CD4-positive, alpha-beta T cell (primary cell): Measurements from ENCODE around the gene ZNF91. TPM values are rescaled to one million over a fixed set of nuclear protein-coding genes. Genes with fewer than 3 reads are reported as not detected.
"Not testable (repeated sequence)": the region's sequence is repeated elsewhere in the genome, so short reads cannot be mapped to it uniquely, and the experiment has no call there.

Source experiments
- ATAC-seq: fragments of 200-7000 bp; cut with Tn5 transposase; one replicate; pipeline ENCODE4 v1.10.0; 2022; ENCODE audit warnings: mild to moderate bottlenecking; ENCODE audit not compliant: poor library complexity
- CTCF ChIA-PET: fragments of 350-600 bp; sonication (Branson Sonifier 250); formaldehyde crosslinking; loops from one replicate; lab custom pipeline; 2021; ENCODE audit warnings: antibody characterized with exemption, inconsistent platforms; lab: Charles Lee
- POLR2A ChIA-PET: fragments of 350-600 bp; sonication (Branson Sonifier 250); formaldehyde crosslinking; loops from one replicate; lab custom pipeline; 2021; ENCODE audit warnings: antibody characterized with exemption, inconsistent platforms; lab: Charles Lee
- DNase-seq, 14 experiments: peaks; one replicate each; pipeline ENCODE4 v3.0.0-alpha.2; 2013 to 2020; ENCODE audit warnings: mixed read lengths in 2 of 14
- H3K27ac ChIP-seq, 2 donors: one replicate each; pipeline versions ENCODE4 v1.5.1 to v1.7.0; 2013; ENCODE audit warnings: low read length in 2 of 2, low read depth in 1 of 2, mild to moderate bottlenecking in 1 of 2
- H3K27me3 ChIP-seq, 2 experiments: 1 replicate in 1 of 2; 2 replicates in 1 of 2; pipeline versions ENCODE4 v1.6.1 to v1.7.0; 2013; ENCODE audit warnings: low read length in 2 of 2, control low read depth in 1 of 2, mild to moderate bottlenecking in 1 of 2, moderate library complexity in 1 of 2; ENCODE audit not compliant: insufficient read depth in 2 of 2, control insufficient read depth in 1 of 2
- H3K36me3 ChIP-seq: one replicate; pipeline ENCODE4 v1.6.1; 2013; ENCODE audit warnings: low read length, control low read depth; ENCODE audit not compliant: insufficient read depth
- H3K4me1 ChIP-seq: one replicate; pipeline ENCODE4 v1.6.1; 2013; ENCODE audit warnings: low read length, control low read depth; ENCODE audit not compliant: insufficient read depth
- H3K4me3 ChIP-seq: one replicate; pipeline ENCODE4 v1.5.1; 2013; ENCODE audit warnings: mild to moderate bottlenecking, low read length, moderate library complexity
- H3K9me3 ChIP-seq, 2 experiments: 1 replicate in 1 of 2; 2 replicates in 1 of 2; pipeline versions ENCODE4 v1.6.1 to v1.7.0; 2013; ENCODE audit warnings: low read length in 2 of 2, mild to moderate bottlenecking in 2 of 2, control low read depth in 1 of 2, moderate library complexity in 1 of 2; ENCODE audit not compliant: control insufficient read depth in 1 of 2, insufficient read depth in 1 of 2
- H3K27ac Mint-ChIP-seq: one replicate; pipeline ENCODE4 v1.8.0; 2020; ENCODE audit warnings: mixed read lengths
- H3K27me3 Mint-ChIP-seq: one replicate; pipeline ENCODE4 v1.8.0; 2021; ENCODE audit warnings: mixed read lengths
- H3K36me3 Mint-ChIP-seq: one replicate; pipeline ENCODE4 v1.8.0; 2021; ENCODE audit warnings: low read depth, mixed read lengths
- H3K4me1 Mint-ChIP-seq: one replicate; pipeline ENCODE4 v1.8.0; 2021; ENCODE audit warnings: low read depth, mixed read lengths
- H3K4me3 Mint-ChIP-seq: one replicate; pipeline ENCODE4 v1.8.0; 2020; ENCODE audit warnings: mild to moderate bottlenecking, mixed read lengths
- H3K9me3 Mint-ChIP-seq: one replicate; pipeline ENCODE4 v1.8.0; 2020; ENCODE audit warnings: mixed read lengths
- CTCF ChIP-seq: fragments of 200-600 bp; IDR thresholded peaks from one replicate; pipeline ENCODE4 v1.8.0; 2022; ENCODE audit warnings: antibody characterized with exemption, mild to moderate bottlenecking
- intact Hi-C, 2 experiments: fragments of 100-400 bp; cut with DNase I in 1 of 2; cut with micrococcal nuclease in 1 of 2; formaldehyde crosslinking; loops; one replicate each; pipeline versions ENCODE4 v1.15.1 to v1.9.0; 2023 to 2025; cut with DNase I, micrococcal nuclease
- total RNA-seq, 174 experiments: library from RNA in 2 of 174; stranded (reverse) in 2 of 174; gene quantifications; one replicate each; pipeline ENCODE4 v1.2.3 and lab custom pipeline; 2021 to 2026

The ZNF91 gene
- total RNA-seq, 2 experiments from 2014 or later: 95.5 to 99.3 TPM

- no peak overlapping the region for H3K27ac Mint-ChIP-seq
- H3K27me3 Mint-ChIP-seq: no peaks in the 10 kb centered on the region
- no peak for TF ChIP-seq CTCF
- no peak overlapping the region for H3K4me3 Mint-ChIP-seq
- Histone ChIP-seq H3K4me1 (peaks cover 4% of the 10 kb centered on the region), H3K27me3 (no peaks in the 10 kb centered on the region), H3K4me3 (no peak overlapping the region), H3K27ac (no peak overlapping the region), H3K9me3 (peaks cover 42 to 87% of the 10 kb centered on the region in 2 experiments), H3K36me3 (peaks cover 76% of the 10 kb centered on the region)
- H3K9me3 Mint-ChIP-seq: peaks cover 6% of the 10 kb centered on the region
- H3K36me3 Mint-ChIP-seq: peaks cover 96% of the 10 kb centered on the region
- ATAC-seq (no peak), DNase-seq (no peak)
- ChIA-PET POLR2A (no interaction called here), CTCF (no interaction called here)
- H3K4me1 Mint-ChIP-seq: peaks cover 25% of the 10 kb centered on the region
- intact Hi-C loops: no loop called here
These were observed 14.2 kb downstream of the ZNF91 start for GRCh38 chr19:23381114-23381513.

GRCh38 chr19:23379671-23380070, 15.6 kb downstream of the ZNF91 start:
- peaks cover 46 to 89% of the 10 kb centered on the region in 2 experiments for H3K9me3 ChIP-seq
- peak overlapping the region; percentile 73 for H3K27ac Mint-ChIP-seq
- DNase-seq (peak in 2 of 14 experiments; percentile 7 to 38), ATAC-seq (peak; percentile 34)
- peaks cover 64% of the 10 kb centered on the region for H3K36me3 ChIP-seq
- POLR2A ChIA-PET: interaction anchor here (1.2 to 1.3 kb wide), 4 partner anchors 16 to 421 kb away, joined by 3 to 6 read pairs (median 4); partner anchors contain the start of genes ZNF675 and ZNF91
- H3K27me3 Mint-ChIP-seq, H3K9me3 Mint-ChIP-seq, H3K4me1 ChIP-seq, H3K27ac ChIP-seq, H3K27me3 ChIP-seq, CTCF ChIA-PET: not testable (repeated sequence)
- intact Hi-C loops: loop anchor here in 1 of 2 experiments (5.0 to 10.0 kb wide), 2 partner anchors 42 to 275 kb away; no protein-coding TSS in a partner anchor
- H3K4me3 Mint-ChIP-seq: peak overlapping the region; percentile 82
- H3K4me3 ChIP-seq: peak overlapping the region; percentile 30
- peaks cover 96% of the 10 kb centered on the region for H3K36me3 Mint-ChIP-seq
- peaks cover 24% of the 10 kb centered on the region for H3K4me1 Mint-ChIP-seq

- intact Hi-C loops: loop anchor here in 1 of 2 experiments (5.0 to 10.0 kb wide), 2 partner anchors 42 to 276 kb away; no protein-coding TSS in a partner anchor
These were observed 16.3 kb downstream of the ZNF91 start for GRCh38 chr19:23378948-23379347.

More at GRCh38 chr19:23378948-23379347, 16.3 kb downstream of the ZNF91 start:
- TF ChIP-seq CTCF: no peak
- ChIA-PET CTCF (no interaction called here), POLR2A (interaction anchor here (1.2 to 1.3 kb wide), 4 partner anchors 16 to 422 kb away, joined by 3 to 6 read pairs (median 4); partner anchors contain the start of genes ZNF675 and ZNF91)
- peaks cover 19% of the 10 kb centered on the region for H3K4me1 Mint-ChIP-seq
- no peak overlapping the region for H3K27ac ChIP-seq
- no peaks in the 10 kb centered on the region for H3K27me3 Mint-ChIP-seq
- no peak overlapping the region for H3K4me3 Mint-ChIP-seq
- H3K27ac Mint-ChIP-seq: no peak overlapping the region
- H3K27me3 ChIP-seq: no peaks in the 10 kb centered on the region
- H3K36me3 ChIP-seq: peaks cover 62% of the 10 kb centered on the region
- H3K4me1 ChIP-seq: peaks cover 4% of the 10 kb centered on the region
- H3K4me3 ChIP-seq: no peak overlapping the region
- peaks cover 96% of the 10 kb centered on the region for H3K36me3 Mint-ChIP-seq
- H3K9me3 Mint-ChIP-seq: peaks cover 4% of the 10 kb centered on the region
- ATAC-seq: no peak
- H3K9me3 ChIP-seq: peaks cover 43 to 84% of the 10 kb centered on the region in 2 experiments
- no peak for DNase-seq
